Endothelial cell of umbilical vein (primary cell): Measurements from ENCODE around the gene SEPTIN10. TPM values are rescaled to one million over a fixed set of nuclear protein-coding genes. Genes with fewer than 3 reads are reported as not detected.

Source experiments
- BruUV-seq: library from RNA; stranded (reverse); fragments of 400-500 nt; replicated peaks from 2 replicates; lab custom pipeline; 2021; lab: Mats Ljungman, UMichigan
- CTCF ChIA-PET: fragments of 300-600, 350-600 bp; sonication (Branson Sonifier 250); formaldehyde crosslinking; loops from one replicate; lab custom pipeline; 2021; ENCODE audit warnings: antibody characterized with exemption, inconsistent platforms; lab: Charles Lee
- POLR2A ChIA-PET: fragments of 300-600, 350-600 bp; sonication (Branson Sonifier 250); formaldehyde crosslinking; loops from one replicate; lab custom pipeline; 2021; ENCODE audit warnings: antibody characterized with exemption, inconsistent platforms; lab: Charles Lee
- DNase-seq: peaks from one replicate; pipeline ENCODE4 v3.0.0-alpha.2; 2011; ENCODE audit warnings: low read depth, low spot score
- FAIRE-seq: peaks from 2 replicates; lab custom pipeline; 2011; peaks lifted over from hg19 to GRCh38; lab: Jason Lieb, UNC
- H2AFZ ChIP-seq: 2 replicates; pipeline ENCODE4 v1.6.0; 2012; ENCODE audit warnings: low read depth, low read length, control low read depth, inconsistent platforms
- H3K27ac ChIP-seq: 2 replicates; pipeline ENCODE4 v1.5.1; 2011; ENCODE audit warnings: low read depth, mild to moderate bottlenecking, control low read depth, low read length, moderate library complexity; ENCODE audit not compliant: insufficient read depth
- H3K27me3 ChIP-seq, 2 experiments: 2 replicates each; pipeline versions ENCODE4 v1.6.0 to v1.6.1; 2011; ENCODE audit warnings: low read length in 2 of 2, mixed read lengths in 1 of 2; ENCODE audit not compliant: control insufficient read depth in 2 of 2, insufficient read depth in 2 of 2
- H3K36me3 ChIP-seq, 2 experiments: 2 replicates in 1 of 2; 3 replicates in 1 of 2; pipeline ENCODE4 v1.5.1; 2011; ENCODE audit warnings: low read length in 2 of 2, mild to moderate bottlenecking in 1 of 2, moderate library complexity in 1 of 2; ENCODE audit not compliant: control insufficient read depth in 2 of 2, insufficient read depth in 2 of 2; ENCODE audit errors: extremely low read depth in 1 of 2
- H3K4me1 ChIP-seq: 3 replicates; pipeline ENCODE4 v1.5.1; 2011; ENCODE audit warnings: mild to moderate bottlenecking, low read length; ENCODE audit not compliant: control insufficient read depth, insufficient read depth; ENCODE audit errors: extremely low read depth
- H3K4me2 ChIP-seq: 2 replicates; pipeline ENCODE4 v1.6.1; 2011; ENCODE audit warnings: low read length, control low read depth, mixed read lengths; ENCODE audit not compliant: insufficient read depth
- H3K4me3 ChIP-seq, 3 experiments: fragments of 200-600 bp in 1 of 3; sonication (generic), shearing (Covaris generic) in 1 of 3; replicated peaks in 1 of 3; 2 replicates each; pipeline ENCODE4 v1.5.1; 2011 to 2016; ENCODE audit warnings: control low read depth in 3 of 3, low read length in 3 of 3, mild to moderate bottlenecking in 2 of 3, inconsistent platforms in 1 of 3, low read depth in 1 of 3, moderate library complexity in 1 of 3; ENCODE audit not compliant: insufficient read depth in 1 of 3
- H3K79me2 ChIP-seq: 2 replicates; pipeline ENCODE4 v1.6.0; 2012; ENCODE audit warnings: low read length, inconsistent platforms; ENCODE audit not compliant: control insufficient read depth, insufficient read depth
- H3K9ac ChIP-seq: replicated peaks from 2 replicates; pipeline ENCODE3; 2011; ENCODE audit warnings: low read length, control low read depth; ENCODE audit not compliant: insufficient read depth; ENCODE audit errors: extremely low read depth
- H3K9me1 ChIP-seq: replicated peaks from 3 replicates; pipeline ENCODE4 v1.6.0; 2011; ENCODE audit warnings: mild to moderate bottlenecking, low read length; ENCODE audit not compliant: control insufficient read depth, insufficient read depth; ENCODE audit errors: extremely low read depth
- H3K9me3 ChIP-seq: replicated peaks from 2 replicates; pipeline ENCODE4 v1.5.1; 2012; ENCODE audit warnings: low read length, inconsistent platforms; ENCODE audit not compliant: control insufficient read depth, insufficient read depth
- H4K20me1 ChIP-seq: replicated peaks from 2 replicates; pipeline ENCODE3; 2011; ENCODE audit warnings: mild to moderate bottlenecking, low read length; ENCODE audit not compliant: control insufficient read depth, insufficient read depth; ENCODE audit errors: extremely low read depth
- EZH2 ChIP-seq: IDR thresholded peaks from 2 replicates; pipeline ENCODE4 v1.6.1; 2012; ENCODE audit warnings: borderline replicate concordance, low read depth, mild to moderate bottlenecking, moderate library complexity, low read length, inconsistent platforms; ENCODE audit not compliant: severe bottlenecking
- FOS ChIP-seq: IDR thresholded peaks from 2 replicates; pipeline ENCODE4 v1.6.1; 2011; ENCODE audit warnings: mild to moderate bottlenecking, low read length, moderate library complexity, borderline replicate concordance; ENCODE audit not compliant: insufficient read depth
- GATA2 ChIP-seq: IDR thresholded peaks from 2 replicates; pipeline ENCODE4 v1.7.0; 2011; ENCODE audit warnings: low read depth, mild to moderate bottlenecking, moderate library complexity, mixed read lengths, low read length; ENCODE audit not compliant: insufficient read length, insufficient read depth
- MYC ChIP-seq: IDR thresholded peaks from one replicate; pipeline ENCODE4 v1.6.1; 2011; ENCODE audit warnings: mild to moderate bottlenecking, low read depth, low read length
- POLR2A ChIP-seq: IDR thresholded peaks from 2 replicates; pipeline ENCODE4 v1.6.1; 2012; ENCODE audit warnings: low read depth, mild to moderate bottlenecking, control low read depth, low read length
- dilution Hi-C: fragments of 300-500 bp; cut with MboI; formaldehyde crosslinking; loops from one replicate; pipeline ENCODE4 v1.15.0; 2019; ENCODE audit warnings: low sequenced_read_pairs; ENCODE audit not compliant: extremely low pct_ligation_motif_present
- intact Hi-C: fragments of 100-400 bp; cut with micrococcal nuclease; formaldehyde crosslinking; loops from one replicate; pipeline ENCODE4 v1.10.0; 2022
- polyA plus RNA-seq, 4 experiments: library from polyadenylated mRNA; depleted of rRNA in 3 of 4; stranded (reverse) in 3 of 4; unstranded in 1 of 4; fragments of >200 nt; gene quantifications; 2 replicates each; pipeline versions ENCODE4 v1.2.1 to v1.2.3, GENCODE V29; 2011 to 2012; ENCODE audit warnings: missing spikeins in 1 of 4
- total RNA-seq: library from RNA; stranded (reverse); gene quantifications from 2 replicates; pipeline ENCODE4 v1.2.3, GENCODE V29; 2021
- TF ChIP-seq, protein P1 (sequence below): IDR thresholded peaks from 2 replicates; pipeline ENCODE4 v1.6.1; 2011; ENCODE audit not compliant: insufficient read depth, insufficient read length
- TF ChIP-seq, protein P2 (sequence below), 2 donors: IDR thresholded peaks; 1 replicate in 1 of 2; 2 replicates in 1 of 2; pipeline ENCODE4 v1.5.1; 2011; ENCODE audit warnings: low read length in 2 of 2, mild to moderate bottlenecking in 2 of 2, moderate library complexity in 2 of 2, control low read depth in 1 of 2, inconsistent platforms in 1 of 2, low read depth in 1 of 2; ENCODE audit not compliant: insufficient read depth in 1 of 2; ENCODE audit errors: extremely low read depth in 1 of 2

The SEPTIN10 gene
- total and polyA plus RNA-seq, 2 donors (not counting 3 experiments of a cell fraction or from before 2014, with no cell fraction given): 26.1 to 121 TPM

DNA sequence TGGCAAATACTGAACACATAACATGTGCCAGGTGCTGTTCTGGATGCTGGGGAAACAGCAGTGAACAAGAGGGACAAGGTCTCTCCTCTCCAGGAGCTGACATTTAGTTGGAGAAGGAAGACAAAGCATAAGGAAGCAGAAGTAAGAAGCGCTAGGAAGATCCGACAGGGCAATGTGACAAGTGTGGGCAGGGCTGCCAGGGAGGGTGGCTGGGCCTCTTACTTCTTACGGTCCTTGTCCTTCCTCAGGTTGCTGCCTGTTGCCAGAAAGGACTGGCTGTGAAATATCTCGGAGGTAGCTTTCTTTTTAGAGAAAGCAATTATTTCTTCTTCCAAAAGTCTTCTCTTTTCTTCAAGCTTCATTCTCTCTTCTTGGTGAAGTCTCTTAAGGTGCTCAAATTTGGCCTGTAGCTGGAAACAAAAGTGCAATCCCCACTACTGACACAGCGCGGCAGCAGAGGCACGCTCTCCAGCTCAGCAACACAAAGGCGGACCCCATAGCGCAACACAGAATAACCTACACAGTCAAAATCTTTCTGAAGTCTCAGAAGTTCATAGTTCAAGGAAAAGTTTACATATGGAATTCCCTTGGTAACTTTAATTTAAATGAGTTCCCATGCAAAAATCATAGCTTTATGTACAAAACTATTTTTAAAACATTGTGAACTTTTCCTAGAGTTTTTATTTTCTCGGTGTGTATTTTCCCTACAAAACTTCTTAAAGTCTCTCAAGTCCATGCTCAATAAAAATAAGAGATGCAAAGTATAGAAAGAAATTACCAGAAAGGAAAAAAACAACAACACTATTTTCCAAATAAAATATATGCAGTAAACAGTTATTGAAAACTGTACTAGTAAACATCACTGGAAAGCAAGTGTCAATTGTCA lies 67.7 kb downstream of the SEPTIN10 start:
- Histone ChIP-seq H3K9ac (no peak overlapping the region), H3K79me2 (no peaks in the 10 kb centered on the region)

More for the DNA sequence above, 67.7 kb downstream of the SEPTIN10 start:
- TF ChIP-seq, protein P1, sequence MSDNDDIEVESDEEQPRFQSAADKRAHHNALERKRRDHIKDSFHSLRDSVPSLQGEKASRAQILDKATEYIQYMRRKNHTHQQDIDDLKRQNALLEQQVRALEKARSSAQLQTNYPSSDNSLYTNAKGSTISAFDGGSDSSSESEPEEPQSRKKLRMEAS: no peak
- TF ChIP-seq FOS: no peak
- no peak for TF ChIP-seq MYC
- TF ChIP-seq GATA2: no peak
- TF ChIP-seq, protein P2, sequence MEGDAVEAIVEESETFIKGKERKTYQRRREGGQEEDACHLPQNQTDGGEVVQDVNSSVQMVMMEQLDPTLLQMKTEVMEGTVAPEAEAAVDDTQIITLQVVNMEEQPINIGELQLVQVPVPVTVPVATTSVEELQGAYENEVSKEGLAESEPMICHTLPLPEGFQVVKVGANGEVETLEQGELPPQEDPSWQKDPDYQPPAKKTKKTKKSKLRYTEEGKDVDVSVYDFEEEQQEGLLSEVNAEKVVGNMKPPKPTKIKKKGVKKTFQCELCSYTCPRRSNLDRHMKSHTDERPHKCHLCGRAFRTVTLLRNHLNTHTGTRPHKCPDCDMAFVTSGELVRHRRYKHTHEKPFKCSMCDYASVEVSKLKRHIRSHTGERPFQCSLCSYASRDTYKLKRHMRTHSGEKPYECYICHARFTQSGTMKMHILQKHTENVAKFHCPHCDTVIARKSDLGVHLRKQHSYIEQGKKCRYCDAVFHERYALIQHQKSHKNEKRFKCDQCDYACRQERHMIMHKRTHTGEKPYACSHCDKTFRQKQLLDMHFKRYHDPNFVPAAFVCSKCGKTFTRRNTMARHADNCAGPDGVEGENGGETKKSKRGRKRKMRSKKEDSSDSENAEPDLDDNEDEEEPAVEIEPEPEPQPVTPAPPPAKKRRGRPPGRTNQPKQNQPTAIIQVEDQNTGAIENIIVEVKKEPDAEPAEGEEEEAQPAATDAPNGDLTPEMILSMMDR (IDR thresholded peaks at IDR 0.05; ENCODE audit: extremely low read depth in 1 of 2, insufficient read depth in 1 of 2, low read depth in 1 of 2, low read length in 2 of 2): peak; percentile 86 to 88
- TF ChIP-seq POLR2A: no peak
- TF ChIP-seq EZH2: no peak
- Histone ChIP-seq H3K36me3 (peaks cover 3 to 6% of the 10 kb centered on the region in 2 experiments), H3K9me3 (no peaks in the 10 kb centered on the region), H3K9me1 (no peaks in the 10 kb centered on the region), H2AFZ (no peak overlapping the region), H4K20me1 (no peaks in the 10 kb centered on the region), H3K27ac (no peak overlapping the region), H3K4me1 (peaks cover 3% of the 10 kb centered on the region), H3K4me3 (no peak overlapping the region), H3K27me3 (no peaks in the 10 kb centered on the region), H3K4me2 (no peak overlapping the region)
- FAIRE-seq (peak; percentile 64), DNase-seq (peak; percentile 80)
- intact Hi-C loops (loop anchor here (1.0 kb wide), 5 partner anchors 30 to 190 kb away; partner anchors contain the start of gene SOWAHC), dilution Hi-C loops (no loop called here)
- POLR2A ChIA-PET: interaction anchor here (0.5 to 0.6 kb wide), 2 partner anchors 68 to 71 kb away, joined by 3 to 4 read pairs; partner anchors contain the start of genes SEPTIN10 and SOWAHC
- CTCF ChIA-PET: interaction anchor here (0.5 to 7.4 kb wide), 45 partner anchors 9 to 699 kb away, joined by 3 to 191 read pairs (median 4); partner anchors contain the start of genes SEPTIN10 and SOWAHC
- no TSS peak for BruUV-seq
